ENCODE results near the gene HES5.

- TF ChIP-seq GATA2 (IDR thresholded peaks at IDR 0.05; ENCODE audit: low read depth, low read length) (no peak), GATA3 (IDR thresholded peaks at IDR 0.05; ENCODE audit: low read depth, low read length) (no peak)
These were observed 14.9 kb downstream of the HES5 start for GRCh38 chr1:2514863-2515762.

Data from SH-SY5Y (cell line).